IPS-18a (cell line): ENCODE data around the gene KL.

Source experiments
- H3K27ac ChIP-seq: one replicate; pipeline ENCODE4 v1.5.1; 2013; ENCODE audit warnings: low read length
- H3K27me3 ChIP-seq: one replicate; pipeline ENCODE4 v1.6.1; 2013; ENCODE audit warnings: mild to moderate bottlenecking, low read length; ENCODE audit not compliant: control insufficient read depth, insufficient read depth
- H3K36me3 ChIP-seq: one replicate; pipeline ENCODE4 v1.6.1; 2013; ENCODE audit warnings: low read depth, low read length; ENCODE audit not compliant: control insufficient read depth
- H3K4me1 ChIP-seq: one replicate; pipeline ENCODE4 v1.6.1; 2013; ENCODE audit warnings: low read depth, low read length; ENCODE audit not compliant: control insufficient read depth
- H3K4me3 ChIP-seq: one replicate; pipeline ENCODE4 v1.5.1; 2013; ENCODE audit warnings: low read length
- H3K9ac ChIP-seq: one replicate; pipeline ENCODE4 v1.6.1; 2013; ENCODE audit warnings: mild to moderate bottlenecking, low read length, moderate library complexity
- H3K9me3 ChIP-seq: one replicate; pipeline ENCODE4 v1.6.1; 2013; ENCODE audit warnings: low read depth, low read length; ENCODE audit not compliant: control insufficient read depth

KL gene

GRCh38 chr13:32986552-32986951 is 29.7 kb upstream of the KL start:
- no peak overlapping the region for H3K4me3 ChIP-seq
- no peaks in the 10 kb centered on the region for H3K36me3 ChIP-seq
- no peaks in the 10 kb centered on the region for H3K9me3 ChIP-seq
- H3K4me1 ChIP-seq = no peaks in the 10 kb centered on the region
- no peak overlapping the region for H3K27ac ChIP-seq
- no peak overlapping the region for H3K9ac ChIP-seq
- H3K27me3 ChIP-seq = no peaks in the 10 kb centered on the region

- no peaks in the 10 kb centered on the region for H3K36me3 ChIP-seq
- H3K4me3 ChIP-seq = no peak overlapping the region
- no peaks in the 10 kb centered on the region for H3K4me1 ChIP-seq
- no peak overlapping the region for H3K27ac ChIP-seq
- H3K9me3 ChIP-seq = no peaks in the 10 kb centered on the region
- no peak overlapping the region for H3K9ac ChIP-seq
- H3K27me3 ChIP-seq = no peaks in the 10 kb centered on the region
Observed at GRCh38 chr13:32987462-32987861, 28.8 kb upstream of the KL start.

GRCh38 chr13:32988608-32989289 is 27.5 kb upstream of the KL start:
- Histone ChIP-seq H3K9me3 (no peaks in the 10 kb centered on the region), H3K36me3 (no peaks in the 10 kb centered on the region), H3K27ac (no peak overlapping the region), H3K9ac (no peak overlapping the region), H3K27me3 (no peaks in the 10 kb centered on the region), H3K4me1 (no peaks in the 10 kb centered on the region), H3K4me3 (no peak overlapping the region)

- no peaks in the 10 kb centered on the region for H3K27me3 ChIP-seq
- no peak overlapping the region for H3K27ac ChIP-seq
- no peaks in the 10 kb centered on the region for H3K36me3 ChIP-seq
- H3K4me1 ChIP-seq = no peaks in the 10 kb centered on the region
- no peak overlapping the region for H3K9ac ChIP-seq
- no peaks in the 10 kb centered on the region for H3K9me3 ChIP-seq
- H3K4me3 ChIP-seq = no peak overlapping the region
Observed at GRCh38 chr13:32989290-32989667, 26.9 kb upstream of the KL start.

GRCh38 chr13:32989942-32990341 is 26.3 kb upstream of the KL start:
- Histone ChIP-seq H3K27ac (no peak overlapping the region), H3K4me3 (no peak overlapping the region), H3K9ac (no peak overlapping the region), H3K36me3 (no peaks in the 10 kb centered on the region), H3K4me1 (no peaks in the 10 kb centered on the region), H3K27me3 (no peaks in the 10 kb centered on the region), H3K9me3 (no peaks in the 10 kb centered on the region)

- no peaks in the 10 kb centered on the region for H3K27me3 ChIP-seq
- H3K4me3 ChIP-seq = no peak overlapping the region
- no peak overlapping the region for H3K9ac ChIP-seq
- no peaks in the 10 kb centered on the region for H3K9me3 ChIP-seq
- H3K4me1 ChIP-seq = no peaks in the 10 kb centered on the region
- H3K27ac ChIP-seq = no peak overlapping the region
- H3K36me3 ChIP-seq = no peaks in the 10 kb centered on the region
Observed at GRCh38 chr13:32993145-32993544, 23.1 kb upstream of the KL start.

GRCh38 chr13:32997399-32997798 is 18.8 kb upstream of the KL start:
- Histone ChIP-seq H3K27ac (no peak overlapping the region), H3K4me1 (no peaks in the 10 kb centered on the region), H3K9me3 (no peaks in the 10 kb centered on the region), H3K4me3 (no peak overlapping the region), H3K36me3 (no peaks in the 10 kb centered on the region), H3K27me3 (no peaks in the 10 kb centered on the region), H3K9ac (no peak overlapping the region)

- no peak overlapping the region for H3K4me3 ChIP-seq
- no peak overlapping the region for H3K9ac ChIP-seq
- no peaks in the 10 kb centered on the region for H3K4me1 ChIP-seq
- no peaks in the 10 kb centered on the region for H3K27me3 ChIP-seq
- no peaks in the 10 kb centered on the region for H3K36me3 ChIP-seq
- no peak overlapping the region for H3K27ac ChIP-seq
- H3K9me3 ChIP-seq = no peaks in the 10 kb centered on the region
Observed at GRCh38 chr13:32998966-32999365, 17.3 kb upstream of the KL start.

- no peaks in the 10 kb centered on the region for H3K9me3 ChIP-seq
- no peaks in the 10 kb centered on the region for H3K27me3 ChIP-seq
- H3K9ac ChIP-seq = no peak overlapping the region
- no peak overlapping the region for H3K4me3 ChIP-seq
- no peak overlapping the region for H3K27ac ChIP-seq
- peaks cover 8% of the 10 kb centered on the region for H3K4me1 ChIP-seq
- no peaks in the 10 kb centered on the region for H3K36me3 ChIP-seq
Observed at GRCh38 chr13:33000365-33000764, 15.9 kb upstream of the KL start.

GRCh38 chr13:33003458-33004019 is 12.7 kb upstream of the KL start:
- H3K9me3 ChIP-seq = peaks cover 11% of the 10 kb centered on the region
- no peaks in the 10 kb centered on the region for H3K27me3 ChIP-seq
- no peak overlapping the region for H3K4me3 ChIP-seq
- no peak overlapping the region for H3K27ac ChIP-seq
- H3K9ac ChIP-seq = no peak overlapping the region
- no peaks in the 10 kb centered on the region for H3K36me3 ChIP-seq
- H3K4me1 ChIP-seq = peaks cover 12% of the 10 kb centered on the region

GRCh38 chr13:33004511-33004910 is 11.7 kb upstream of the KL start:
- peaks cover 11% of the 10 kb centered on the region for H3K9me3 ChIP-seq
- peaks cover 12% of the 10 kb centered on the region for H3K4me1 ChIP-seq
- H3K27me3 ChIP-seq = no peaks in the 10 kb centered on the region
- no peak overlapping the region for H3K27ac ChIP-seq
- no peak overlapping the region for H3K4me3 ChIP-seq
- no peaks in the 10 kb centered on the region for H3K36me3 ChIP-seq
- no peak overlapping the region for H3K9ac ChIP-seq

- H3K27ac ChIP-seq = no peak overlapping the region
- H3K9ac ChIP-seq = no peak overlapping the region
- H3K9me3 ChIP-seq = peaks cover 11% of the 10 kb centered on the region
- H3K27me3 ChIP-seq = no peaks in the 10 kb centered on the region
- H3K4me1 ChIP-seq = peaks cover 12% of the 10 kb centered on the region
- no peak overlapping the region for H3K4me3 ChIP-seq
- H3K36me3 ChIP-seq = no peaks in the 10 kb centered on the region
Observed at GRCh38 chr13:33006134-33006533, 10.1 kb upstream of the KL start.
